HepG2 (cell line): ENCODE data around the gene KCTD18.

ENCODE experiments used
- AGO2 ChIP-seq: fragments of 200-400 bp; formaldehyde crosslinking; optimal IDR thresholded peaks from 2 replicates; pipeline ENCODE3; 2017; ENCODE audit warnings: mild to moderate bottlenecking, low read depth, low read length, moderate library complexity
- KDM1A ChIP-seq: IDR thresholded peaks from 2 replicates; pipeline ENCODE4 v1.6.1; 2016; ENCODE audit warnings: missing compliant biosample characterization
- TF ChIP-seq, protein P1 (sequence below): sonication (generic); formaldehyde crosslinking; IDR thresholded peaks from 2 replicates; pipeline ENCODE4 v1.5.1; 2020; ENCODE audit warnings: mild to moderate bottlenecking, missing genetic modification reagents, moderate library complexity
- TF ChIP-seq, protein P2 (sequence below): sonication (generic); formaldehyde crosslinking; IDR thresholded peaks from 2 replicates; pipeline ENCODE4 v1.5.0; 2020; ENCODE audit warnings: mild to moderate bottlenecking, missing genetic modification reagents, moderate library complexity
- TF ChIP-seq, protein P3 (sequence below): sonication (generic); formaldehyde crosslinking; IDR thresholded peaks from 2 replicates; pipeline ENCODE4 v1.5.1; 2020; ENCODE audit warnings: mild to moderate bottlenecking, missing genetic modification reagents, borderline replicate concordance
- TF ChIP-seq, protein P4 (sequence below): sonication (generic); formaldehyde crosslinking; IDR thresholded peaks from 2 replicates; pipeline ENCODE4 v1.4.0; 2020; ENCODE audit warnings: mild to moderate bottlenecking, missing genetic modification reagents

GRCh38 chr2:200477667-200478131 is 32.2 kb downstream of the KCTD18 start:
- TF ChIP-seq, protein P1, sequence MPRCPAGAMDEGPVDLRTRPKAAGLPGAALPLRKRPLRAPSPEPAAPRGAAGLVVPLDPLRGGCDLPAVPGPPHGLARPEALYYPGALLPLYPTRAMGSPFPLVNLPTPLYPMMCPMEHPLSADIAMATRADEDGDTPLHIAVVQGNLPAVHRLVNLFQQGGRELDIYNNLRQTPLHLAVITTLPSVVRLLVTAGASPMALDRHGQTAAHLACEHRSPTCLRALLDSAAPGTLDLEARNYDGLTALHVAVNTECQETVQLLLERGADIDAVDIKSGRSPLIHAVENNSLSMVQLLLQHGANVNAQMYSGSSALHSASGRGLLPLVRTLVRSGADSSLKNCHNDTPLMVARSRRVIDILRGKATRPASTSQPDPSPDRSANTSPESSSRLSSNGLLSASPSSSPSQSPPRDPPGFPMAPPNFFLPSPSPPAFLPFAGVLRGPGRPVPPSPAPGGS = no peak
- TF ChIP-seq, protein P2, sequence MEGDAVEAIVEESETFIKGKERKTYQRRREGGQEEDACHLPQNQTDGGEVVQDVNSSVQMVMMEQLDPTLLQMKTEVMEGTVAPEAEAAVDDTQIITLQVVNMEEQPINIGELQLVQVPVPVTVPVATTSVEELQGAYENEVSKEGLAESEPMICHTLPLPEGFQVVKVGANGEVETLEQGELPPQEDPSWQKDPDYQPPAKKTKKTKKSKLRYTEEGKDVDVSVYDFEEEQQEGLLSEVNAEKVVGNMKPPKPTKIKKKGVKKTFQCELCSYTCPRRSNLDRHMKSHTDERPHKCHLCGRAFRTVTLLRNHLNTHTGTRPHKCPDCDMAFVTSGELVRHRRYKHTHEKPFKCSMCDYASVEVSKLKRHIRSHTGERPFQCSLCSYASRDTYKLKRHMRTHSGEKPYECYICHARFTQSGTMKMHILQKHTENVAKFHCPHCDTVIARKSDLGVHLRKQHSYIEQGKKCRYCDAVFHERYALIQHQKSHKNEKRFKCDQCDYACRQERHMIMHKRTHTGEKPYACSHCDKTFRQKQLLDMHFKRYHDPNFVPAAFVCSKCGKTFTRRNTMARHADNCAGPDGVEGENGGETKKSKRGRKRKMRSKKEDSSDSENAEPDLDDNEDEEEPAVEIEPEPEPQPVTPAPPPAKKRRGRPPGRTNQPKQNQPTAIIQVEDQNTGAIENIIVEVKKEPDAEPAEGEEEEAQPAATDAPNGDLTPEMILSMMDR (CRISPR knock-in tag) = no peak
- TF ChIP-seq AGO2 = peak; percentile 56
- no peak for TF ChIP-seq KDM1A
- TF ChIP-seq, protein P3, sequence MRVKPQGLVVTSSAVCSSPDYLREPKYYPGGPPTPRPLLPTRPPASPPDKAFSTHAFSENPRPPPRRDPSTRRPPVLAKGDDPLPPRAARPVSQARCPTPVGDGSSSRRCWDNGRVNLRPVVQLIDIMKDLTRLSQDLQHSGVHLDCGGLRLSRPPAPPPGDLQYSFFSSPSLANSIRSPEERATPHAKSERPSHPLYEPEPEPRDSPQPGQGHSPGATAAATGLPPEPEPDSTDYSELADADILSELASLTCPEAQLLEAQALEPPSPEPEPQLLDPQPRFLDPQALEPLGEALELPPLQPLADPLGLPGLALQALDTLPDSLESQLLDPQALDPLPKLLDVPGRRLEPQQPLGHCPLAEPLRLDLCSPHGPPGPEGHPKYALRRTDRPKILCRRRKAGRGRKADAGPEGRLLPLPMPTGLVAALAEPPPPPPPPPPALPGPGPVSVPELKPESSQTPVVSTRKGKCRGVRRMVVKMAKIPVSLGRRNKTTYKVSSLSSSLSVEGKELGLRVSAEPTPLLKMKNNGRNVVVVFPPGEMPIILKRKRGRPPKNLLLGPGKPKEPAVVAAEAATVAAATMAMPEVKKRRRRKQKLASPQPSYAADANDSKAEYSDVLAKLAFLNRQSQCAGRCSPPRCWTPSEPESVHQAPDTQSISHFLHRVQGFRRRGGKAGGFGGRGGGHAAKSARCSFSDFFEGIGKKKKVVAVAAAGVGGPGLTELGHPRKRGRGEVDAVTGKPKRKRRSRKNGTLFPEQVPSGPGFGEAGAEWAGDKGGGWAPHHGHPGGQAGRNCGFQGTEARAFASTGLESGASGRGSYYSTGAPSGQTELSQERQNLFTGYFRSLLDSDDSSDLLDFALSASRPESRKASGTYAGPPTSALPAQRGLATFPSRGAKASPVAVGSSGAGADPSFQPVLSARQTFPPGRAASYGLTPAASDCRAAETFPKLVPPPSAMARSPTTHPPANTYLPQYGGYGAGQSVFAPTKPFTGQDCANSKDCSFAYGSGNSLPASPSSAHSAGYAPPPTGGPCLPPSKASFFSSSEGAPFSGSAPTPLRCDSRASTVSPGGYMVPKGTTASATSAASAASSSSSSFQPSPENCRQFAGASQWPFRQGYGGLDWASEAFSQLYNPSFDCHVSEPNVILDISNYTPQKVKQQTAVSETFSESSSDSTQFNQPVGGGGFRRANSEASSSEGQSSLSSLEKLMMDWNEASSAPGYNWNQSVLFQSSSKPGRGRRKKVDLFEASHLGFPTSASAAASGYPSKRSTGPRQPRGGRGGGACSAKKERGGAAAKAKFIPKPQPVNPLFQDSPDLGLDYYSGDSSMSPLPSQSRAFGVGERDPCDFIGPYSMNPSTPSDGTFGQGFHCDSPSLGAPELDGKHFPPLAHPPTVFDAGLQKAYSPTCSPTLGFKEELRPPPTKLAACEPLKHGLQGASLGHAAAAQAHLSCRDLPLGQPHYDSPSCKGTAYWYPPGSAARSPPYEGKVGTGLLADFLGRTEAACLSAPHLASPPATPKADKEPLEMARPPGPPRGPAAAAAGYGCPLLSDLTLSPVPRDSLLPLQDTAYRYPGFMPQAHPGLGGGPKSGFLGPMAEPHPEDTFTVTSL = no peak
- TF ChIP-seq, protein P4, sequence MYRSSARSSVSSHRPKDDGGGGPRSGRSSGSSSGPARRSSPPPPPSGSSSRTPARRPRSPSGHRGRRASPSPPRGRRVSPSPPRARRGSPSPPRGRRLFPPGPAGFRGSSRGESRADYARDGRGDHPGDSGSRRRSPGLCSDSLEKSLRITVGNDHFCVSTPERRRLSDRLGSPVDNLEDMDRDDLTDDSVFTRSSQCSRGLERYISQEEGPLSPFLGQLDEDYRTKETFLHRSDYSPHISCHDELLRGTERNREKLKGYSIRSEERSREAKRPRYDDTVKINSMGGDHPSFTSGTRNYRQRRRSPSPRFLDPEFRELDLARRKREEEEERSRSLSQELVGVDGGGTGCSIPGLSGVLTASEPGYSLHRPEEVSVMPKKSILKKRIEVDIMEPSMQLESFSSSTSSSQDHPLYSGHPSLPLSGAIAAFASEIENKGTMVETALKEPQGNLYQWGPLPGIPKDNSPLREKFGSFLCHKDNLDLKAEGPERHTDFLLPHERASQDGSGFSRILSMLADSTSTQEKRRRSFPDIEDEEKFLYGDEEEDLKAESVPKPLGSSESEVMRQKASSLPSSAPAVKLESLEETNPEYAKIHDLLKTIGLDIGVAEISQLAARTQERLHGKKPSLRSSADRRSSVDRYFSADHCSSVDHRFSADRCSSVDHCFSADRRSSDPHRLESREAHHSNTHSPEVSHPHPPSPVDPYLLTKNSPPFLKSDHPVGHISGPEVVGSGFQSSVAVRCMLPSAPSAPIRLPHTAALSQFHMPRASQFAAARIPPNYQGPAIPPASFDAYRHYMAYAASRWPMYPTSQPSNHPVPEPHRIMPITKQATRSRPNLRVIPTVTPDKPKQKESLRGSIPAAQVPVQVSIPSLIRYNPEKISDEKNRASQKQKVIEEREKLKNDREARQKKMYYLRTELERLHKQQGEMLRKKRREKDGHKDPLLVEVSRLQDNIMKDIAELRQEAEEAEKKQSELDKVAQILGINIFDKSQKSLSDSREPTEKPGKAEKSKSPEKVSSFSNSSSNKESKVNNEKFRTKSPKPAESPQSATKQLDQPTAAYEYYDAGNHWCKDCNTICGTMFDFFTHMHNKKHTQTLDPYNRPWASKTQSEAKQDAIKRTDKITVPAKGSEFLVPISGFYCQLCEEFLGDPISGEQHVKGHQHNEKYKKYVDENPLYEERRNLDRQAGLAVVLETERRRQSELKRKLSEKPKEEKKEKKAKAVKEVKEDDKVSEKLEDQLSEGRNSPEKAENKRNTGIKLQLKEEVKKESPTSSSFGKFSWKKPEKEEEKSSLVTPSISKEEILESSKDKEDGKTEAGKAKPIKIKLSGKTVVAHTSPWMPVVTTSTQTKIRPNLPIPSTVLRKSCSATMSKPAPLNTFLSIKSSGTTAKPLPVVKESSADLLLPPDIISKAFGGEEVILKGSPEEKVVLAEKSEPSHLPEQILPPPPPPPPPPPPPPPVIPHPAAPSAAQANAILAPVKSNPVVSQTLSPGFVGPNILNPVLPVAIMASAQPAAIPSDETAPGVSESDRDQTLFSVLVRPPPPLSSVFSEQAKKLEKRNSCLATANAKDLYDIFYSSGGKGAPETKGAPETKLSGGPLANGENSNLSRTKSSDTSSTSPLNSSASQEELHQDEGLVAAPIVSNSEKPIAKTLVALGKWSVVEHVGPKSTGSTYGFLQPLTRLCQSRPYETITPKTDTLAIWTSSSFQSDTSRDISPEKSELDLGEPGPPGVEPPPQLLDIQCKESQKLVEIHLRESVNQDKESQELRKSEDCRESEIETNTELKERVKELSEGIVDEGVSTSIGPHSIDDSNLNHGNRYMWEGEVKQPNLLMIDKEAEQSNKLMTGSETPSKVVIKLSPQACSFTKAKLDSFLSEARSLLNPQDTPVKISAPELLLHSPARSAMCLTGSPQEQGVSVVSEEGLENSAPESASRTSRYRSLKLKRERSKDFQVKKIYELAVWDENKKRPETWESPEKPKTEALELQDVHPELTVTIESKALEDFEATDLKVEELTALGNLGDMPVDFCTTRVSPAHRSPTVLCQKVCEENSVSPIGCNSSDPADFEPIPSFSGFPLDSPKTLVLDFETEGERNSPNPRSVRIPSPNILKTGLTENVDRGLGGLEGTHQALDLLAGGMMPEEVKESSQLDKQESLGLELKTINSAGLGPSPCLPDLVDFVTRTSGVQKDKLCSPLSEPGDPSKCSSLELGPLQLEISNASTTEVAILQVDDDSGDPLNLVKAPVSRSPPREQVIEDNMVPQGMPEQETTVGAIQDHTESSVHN = no peak
